Measurements from ENCODE around the gene PSKH1.

Gene PSKH1

DNA sequence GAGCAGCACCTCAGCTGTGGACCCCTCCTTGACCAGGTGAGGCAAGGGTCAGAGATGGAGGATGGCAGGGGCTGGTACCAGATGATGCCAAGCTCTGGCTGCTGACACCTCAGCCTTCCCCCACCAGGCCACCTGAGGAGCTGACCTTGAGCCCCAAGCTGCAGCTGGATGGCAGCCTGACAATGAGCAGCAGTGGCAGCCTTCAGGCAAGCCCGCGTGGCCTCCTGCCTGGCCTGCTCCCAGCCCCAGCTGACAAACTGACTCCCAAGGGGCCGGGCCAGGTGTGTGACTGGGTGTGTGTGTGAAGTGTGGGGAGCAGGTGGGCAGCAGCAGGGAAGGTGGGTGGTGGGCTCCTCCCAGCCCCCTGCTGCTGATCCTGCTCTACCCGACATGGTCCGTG lies 13.1 kb upstream of the PSKH1 start:
- H3K27ac ChIP-seq (replicated peaks), result no peak overlapping the region
- no peak for DNase-seq (ENCODE audit: low read depth in 1 of 2, low spot score in 1 of 2)
- TF ChIP-seq POLR2AphosphoS5 (IDR thresholded peaks at IDR 0.05; ENCODE audit: low read depth) (no peak), GABPA (IDR thresholded peaks at IDR 0.05; ENCODE audit: low read depth) (no peak), SPI1 (IDR thresholded peaks at IDR 0.05; ENCODE audit: borderline replicate concordance, low read depth) (no peak)
- TF ChIP-seq, protein P1, sequence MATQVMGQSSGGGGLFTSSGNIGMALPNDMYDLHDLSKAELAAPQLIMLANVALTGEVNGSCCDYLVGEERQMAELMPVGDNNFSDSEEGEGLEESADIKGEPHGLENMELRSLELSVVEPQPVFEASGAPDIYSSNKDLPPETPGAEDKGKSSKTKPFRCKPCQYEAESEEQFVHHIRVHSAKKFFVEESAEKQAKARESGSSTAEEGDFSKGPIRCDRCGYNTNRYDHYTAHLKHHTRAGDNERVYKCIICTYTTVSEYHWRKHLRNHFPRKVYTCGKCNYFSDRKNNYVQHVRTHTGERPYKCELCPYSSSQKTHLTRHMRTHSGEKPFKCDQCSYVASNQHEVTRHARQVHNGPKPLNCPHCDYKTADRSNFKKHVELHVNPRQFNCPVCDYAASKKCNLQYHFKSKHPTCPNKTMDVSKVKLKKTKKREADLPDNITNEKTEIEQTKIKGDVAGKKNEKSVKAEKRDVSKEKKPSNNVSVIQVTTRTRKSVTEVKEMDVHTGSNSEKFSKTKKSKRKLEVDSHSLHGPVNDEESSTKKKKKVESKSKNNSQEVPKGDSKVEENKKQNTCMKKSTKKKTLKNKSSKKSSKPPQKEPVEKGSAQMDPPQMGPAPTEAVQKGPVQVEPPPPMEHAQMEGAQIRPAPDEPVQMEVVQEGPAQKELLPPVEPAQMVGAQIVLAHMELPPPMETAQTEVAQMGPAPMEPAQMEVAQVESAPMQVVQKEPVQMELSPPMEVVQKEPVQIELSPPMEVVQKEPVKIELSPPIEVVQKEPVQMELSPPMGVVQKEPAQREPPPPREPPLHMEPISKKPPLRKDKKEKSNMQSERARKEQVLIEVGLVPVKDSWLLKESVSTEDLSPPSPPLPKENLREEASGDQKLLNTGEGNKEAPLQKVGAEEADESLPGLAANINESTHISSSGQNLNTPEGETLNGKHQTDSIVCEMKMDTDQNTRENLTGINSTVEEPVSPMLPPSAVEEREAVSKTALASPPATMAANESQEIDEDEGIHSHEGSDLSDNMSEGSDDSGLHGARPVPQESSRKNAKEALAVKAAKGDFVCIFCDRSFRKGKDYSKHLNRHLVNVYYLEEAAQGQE (IDR thresholded peaks at IDR 0.05; ENCODE audit: insufficient replicate concordance, low read depth), result no peak
- TF ChIP-seq, protein P2, sequence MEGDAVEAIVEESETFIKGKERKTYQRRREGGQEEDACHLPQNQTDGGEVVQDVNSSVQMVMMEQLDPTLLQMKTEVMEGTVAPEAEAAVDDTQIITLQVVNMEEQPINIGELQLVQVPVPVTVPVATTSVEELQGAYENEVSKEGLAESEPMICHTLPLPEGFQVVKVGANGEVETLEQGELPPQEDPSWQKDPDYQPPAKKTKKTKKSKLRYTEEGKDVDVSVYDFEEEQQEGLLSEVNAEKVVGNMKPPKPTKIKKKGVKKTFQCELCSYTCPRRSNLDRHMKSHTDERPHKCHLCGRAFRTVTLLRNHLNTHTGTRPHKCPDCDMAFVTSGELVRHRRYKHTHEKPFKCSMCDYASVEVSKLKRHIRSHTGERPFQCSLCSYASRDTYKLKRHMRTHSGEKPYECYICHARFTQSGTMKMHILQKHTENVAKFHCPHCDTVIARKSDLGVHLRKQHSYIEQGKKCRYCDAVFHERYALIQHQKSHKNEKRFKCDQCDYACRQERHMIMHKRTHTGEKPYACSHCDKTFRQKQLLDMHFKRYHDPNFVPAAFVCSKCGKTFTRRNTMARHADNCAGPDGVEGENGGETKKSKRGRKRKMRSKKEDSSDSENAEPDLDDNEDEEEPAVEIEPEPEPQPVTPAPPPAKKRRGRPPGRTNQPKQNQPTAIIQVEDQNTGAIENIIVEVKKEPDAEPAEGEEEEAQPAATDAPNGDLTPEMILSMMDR (IDR thresholded peaks at IDR 0.05; ENCODE audit: insufficient read depth, low read length), result no peak
- no peak overlapping the region for H3K4me3 ChIP-seq (replicated peaks; ENCODE audit: insufficient read depth, low read length)
- H3K27me3 ChIP-seq (ENCODE audit: insufficient read depth, poor library complexity, severe bottlenecking), result no peaks in the 10 kb centered on the region

DNA sequence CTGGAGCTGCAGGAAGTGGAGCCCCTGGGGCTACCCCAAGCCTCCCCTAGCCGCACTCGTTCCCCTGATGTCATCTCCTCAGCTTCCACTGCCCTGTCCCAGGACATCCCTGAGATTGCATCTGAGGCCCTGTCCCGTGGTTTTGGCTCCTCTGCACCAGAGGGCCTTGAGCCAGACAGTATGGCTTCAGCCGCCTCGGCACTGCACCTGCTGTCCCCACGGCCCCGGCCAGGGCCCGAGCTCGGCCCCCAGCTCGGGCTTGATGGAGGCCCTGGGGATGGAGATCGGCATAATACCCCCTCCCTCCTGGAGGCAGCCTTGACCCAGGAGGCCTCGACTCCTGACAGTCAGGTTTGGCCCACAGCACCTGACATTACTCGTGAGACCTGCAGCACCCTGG lies 12.5 kb upstream of the PSKH1 start:
- Histone ChIP-seq H3K27ac (replicated peaks) (no peak overlapping the region), H3K4me3 (replicated peaks; ENCODE audit: insufficient read depth, low read length) (no peak overlapping the region), H3K27me3 (ENCODE audit: insufficient read depth, poor library complexity, severe bottlenecking) (no peaks in the 10 kb centered on the region)
- no peak for DNase-seq (ENCODE audit: low read depth in 1 of 2, low spot score in 1 of 2)
- TF ChIP-seq POLR2AphosphoS5 (IDR thresholded peaks at IDR 0.05; ENCODE audit: low read depth) (no peak), SPI1 (IDR thresholded peaks at IDR 0.05; ENCODE audit: borderline replicate concordance, low read depth) (no peak), GABPA (IDR thresholded peaks at IDR 0.05; ENCODE audit: low read depth) (no peak)
- TF ChIP-seq, protein P1 (IDR thresholded peaks at IDR 0.05; ENCODE audit: insufficient replicate concordance, low read depth), result no peak
- TF ChIP-seq, protein P2 (IDR thresholded peaks at IDR 0.05; ENCODE audit: insufficient read depth, low read length), result no peak

DNA sequence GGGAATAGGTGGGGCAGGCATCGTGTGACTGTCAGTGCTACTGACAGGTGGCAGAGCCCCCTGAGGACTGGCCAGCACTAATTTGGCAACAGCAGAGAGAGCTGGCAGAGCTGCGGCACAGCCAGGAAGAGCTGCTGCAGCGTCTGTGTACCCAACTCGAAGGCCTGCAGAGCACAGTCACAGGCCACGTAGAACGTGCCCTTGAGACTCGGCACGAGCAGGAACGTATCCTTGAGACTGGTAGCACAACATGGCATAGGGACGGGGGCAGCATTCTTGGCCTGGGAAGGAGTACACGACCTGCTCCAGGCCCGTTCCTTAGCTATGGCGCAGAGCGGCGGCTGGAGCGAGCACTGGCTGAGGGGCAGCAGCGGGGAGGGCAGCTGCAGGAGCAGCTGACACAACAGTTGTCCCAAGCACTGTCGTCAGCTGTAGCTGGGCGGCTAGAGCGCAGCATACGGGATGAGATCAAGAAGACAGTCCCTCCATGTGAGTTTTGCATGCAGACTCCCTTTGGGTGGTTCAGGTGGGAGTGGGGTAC lies 11.4 kb upstream of the PSKH1 start:
- no peak overlapping the region for H3K27ac ChIP-seq (replicated peaks)
- TF ChIP-seq SPI1 (IDR thresholded peaks at IDR 0.05; ENCODE audit: borderline replicate concordance, low read depth), result no peak
- no peak for TF ChIP-seq GABPA (IDR thresholded peaks at IDR 0.05; ENCODE audit: low read depth)
- no peak for TF ChIP-seq POLR2AphosphoS5 (IDR thresholded peaks at IDR 0.05; ENCODE audit: low read depth)
- TF ChIP-seq, protein P2 (IDR thresholded peaks at IDR 0.05; ENCODE audit: insufficient read depth, low read length), result no peak
- TF ChIP-seq, protein P1 (IDR thresholded peaks at IDR 0.05; ENCODE audit: insufficient replicate concordance, low read depth), result no peak
- no peak for DNase-seq (ENCODE audit: low read depth in 1 of 2, low spot score in 1 of 2)
- H3K27me3 ChIP-seq (ENCODE audit: insufficient read depth, poor library complexity, severe bottlenecking), result no peaks in the 10 kb centered on the region
- H3K4me3 ChIP-seq (replicated peaks; ENCODE audit: insufficient read depth, low read length), result no peak overlapping the region

All from HL-60 (cell line).